ENCODE results near the gene PLCB1.

PLCB1 gene

DNA sequence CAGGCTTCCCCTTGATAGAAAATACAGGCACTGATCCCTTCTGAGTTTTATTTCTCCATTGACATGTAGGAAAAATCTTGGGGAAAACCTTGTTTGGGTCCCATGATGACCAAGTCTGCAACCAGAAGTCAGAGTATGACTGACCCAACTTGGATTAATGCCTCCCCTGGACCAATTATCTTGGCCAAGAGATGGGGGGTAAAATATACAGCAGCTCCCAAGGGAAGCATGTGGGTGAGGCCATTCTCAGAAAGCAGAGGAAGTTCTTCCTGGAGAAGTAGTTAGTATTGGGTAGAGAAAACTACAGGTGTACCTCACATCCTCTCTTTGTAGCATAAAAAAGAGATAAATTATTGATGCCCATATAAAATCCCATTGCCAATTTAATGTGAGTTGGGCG lies 651.7 kb downstream of the PLCB1 start:
- no peak for DNase-seq (ENCODE audit: low read depth, low spot score)

GRCh38 chr20:8786383-8786782 lies 654.3 kb downstream of the PLCB1 start:
- DNase-seq (ENCODE audit: low read depth, low spot score), result no peak

- no peak for DNase-seq (ENCODE audit: low read depth, low spot score)
Measured at GRCh38 chr20:8787090-8787489, 655.0 kb downstream of the PLCB1 start.

GRCh38 chr20:8788275-8788674 lies 656.2 kb downstream of the PLCB1 start:
- no peak for DNase-seq (ENCODE audit: low read depth, low spot score)

DNA sequence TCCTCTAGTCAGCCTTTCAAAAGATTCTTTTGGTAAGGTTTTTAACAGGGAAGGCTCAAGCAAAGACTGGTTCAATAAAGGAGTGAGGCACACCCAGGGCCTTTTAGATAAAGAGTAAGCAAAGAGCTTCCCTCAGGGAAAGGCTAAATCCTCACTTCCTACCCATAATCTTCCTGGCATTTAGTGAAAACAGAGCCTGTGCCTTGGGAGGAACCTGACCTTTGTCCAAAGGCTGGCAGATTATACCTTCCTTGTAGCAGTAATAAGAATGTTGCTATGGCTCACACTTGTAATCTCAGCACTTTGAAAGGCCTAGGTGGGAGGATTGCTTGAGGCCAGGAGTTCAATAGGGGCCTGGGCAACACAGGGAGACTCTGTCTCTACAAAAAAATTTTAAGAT lies 656.8 kb downstream of the PLCB1 start:
- no peak for DNase-seq (ENCODE audit: low read depth, low spot score)

- DNase-seq (ENCODE audit: low read depth, low spot score), result no peak
Measured at GRCh38 chr20:8790442-8791074, 658.5 kb downstream of the PLCB1 start.

- DNase-seq (ENCODE audit: low read depth, low spot score), result no peak
Measured at GRCh38 chr20:8795404-8795803, 663.3 kb downstream of the PLCB1 start.

DNA sequence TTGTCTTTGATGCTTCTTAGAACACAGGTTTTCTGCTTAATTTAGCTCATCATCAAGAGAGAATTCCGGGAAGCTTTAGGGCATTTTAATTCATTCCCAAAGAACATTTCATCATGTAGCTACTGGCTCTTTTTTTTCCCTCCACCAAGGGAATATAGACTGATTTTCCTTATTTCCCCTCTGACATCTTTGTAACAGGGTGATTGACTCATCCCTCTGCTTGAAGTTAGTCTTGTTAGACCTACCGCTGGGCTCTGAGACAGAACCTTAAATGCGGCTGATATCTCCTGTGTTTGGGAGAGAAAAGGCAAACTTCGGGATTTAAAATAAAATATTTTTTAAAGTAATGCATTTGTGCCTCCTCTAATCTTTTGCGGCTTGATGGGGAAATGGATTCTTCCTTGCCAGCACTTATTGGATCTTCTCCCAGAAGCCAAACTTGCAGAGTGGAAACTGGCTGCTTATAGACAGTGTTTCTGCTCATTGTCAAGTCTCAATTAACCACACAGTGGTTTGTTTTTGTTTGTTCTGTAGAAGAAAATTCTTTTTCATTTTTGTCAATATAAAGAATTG lies 664.1 kb downstream of the PLCB1 start:
- no peak for DNase-seq (ENCODE audit: low read depth, low spot score)

- no peak for DNase-seq (ENCODE audit: low read depth, low spot score)
Measured at GRCh38 chr20:8798505-8798904, 666.4 kb downstream of the PLCB1 start.

GRCh38 chr20:8800089-8800488 lies 668.0 kb downstream of the PLCB1 start:
- no peak for DNase-seq (ENCODE audit: low read depth, low spot score)

DNA sequence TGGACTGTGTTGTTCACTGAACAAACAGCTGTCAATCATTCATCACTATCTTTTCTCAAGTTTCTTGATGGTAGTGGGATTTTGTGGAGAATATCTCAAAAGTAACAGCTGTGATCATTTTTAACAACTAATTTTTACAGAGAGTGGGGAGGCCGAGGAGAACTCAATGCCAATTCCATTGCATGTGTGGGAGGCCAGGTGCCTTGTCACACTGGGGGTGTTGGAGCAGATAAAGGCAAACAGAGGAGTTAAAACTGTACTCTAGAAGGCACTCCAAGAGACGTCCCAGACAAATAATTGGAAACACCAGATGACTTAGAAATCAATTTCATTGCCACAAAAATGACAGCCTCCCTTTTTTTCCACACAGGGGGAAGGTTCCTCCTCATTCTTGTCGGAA lies 669.6 kb downstream of the PLCB1 start:
- DNase-seq (ENCODE audit: low read depth, low spot score), result no peak

DNA sequence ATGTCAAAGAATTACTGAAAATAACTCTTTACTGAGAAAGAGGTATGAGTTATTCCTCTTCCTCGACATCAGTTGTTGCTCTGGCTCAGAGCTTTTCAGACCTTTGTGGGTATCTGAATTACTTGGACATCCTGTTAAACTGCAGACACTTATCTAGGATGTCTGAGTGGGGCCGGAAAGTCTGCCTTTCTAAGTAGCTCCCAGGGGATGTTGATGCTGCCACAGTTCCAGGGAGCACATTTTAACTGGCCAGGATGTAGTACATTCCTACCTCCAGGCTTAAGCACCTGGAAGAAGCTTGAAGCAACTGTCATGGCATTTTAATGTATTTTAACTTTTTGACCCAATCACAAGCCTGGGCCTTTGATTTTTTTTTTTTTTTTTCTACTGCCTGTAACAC lies 671.0 kb downstream of the PLCB1 start:
- DNase-seq (ENCODE audit: low read depth, low spot score), result no peak

- DNase-seq (ENCODE audit: low read depth, low spot score), result no peak
Measured at GRCh38 chr20:8803941-8804340, 671.9 kb downstream of the PLCB1 start.

DNA sequence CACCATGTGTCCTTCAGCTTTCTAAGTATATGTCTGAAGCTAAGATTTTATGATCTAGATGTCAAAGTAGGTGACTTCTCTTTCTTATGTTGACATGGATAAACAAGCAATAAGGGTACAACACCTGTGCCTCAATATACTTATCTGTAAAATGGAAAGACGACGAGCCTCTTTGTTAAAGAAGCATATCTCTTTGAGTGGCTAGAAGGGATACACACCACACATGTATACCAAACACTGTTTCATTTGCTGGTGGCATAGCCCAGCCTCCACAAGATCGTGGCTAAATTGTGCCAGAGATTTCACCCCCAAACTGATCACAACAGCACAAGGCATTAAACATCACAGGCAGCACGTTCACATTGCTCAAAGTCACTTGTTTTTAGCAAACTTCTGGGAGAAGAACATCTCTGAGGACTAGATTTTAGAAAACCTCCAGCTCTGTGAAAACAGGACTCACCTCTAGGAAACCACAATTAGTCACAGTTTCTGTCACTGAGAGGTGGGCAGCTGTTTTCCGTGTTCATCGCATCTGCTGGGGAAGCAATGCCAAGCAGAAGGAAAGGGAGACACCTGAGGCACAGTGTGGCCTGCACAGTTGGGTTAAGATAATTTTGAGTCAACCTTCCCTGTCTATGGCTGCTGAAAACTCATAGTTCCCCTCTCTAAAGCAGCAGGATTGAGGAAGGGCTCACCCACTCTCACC lies 673.8 kb downstream of the PLCB1 start:
- no peak for DNase-seq (ENCODE audit: low read depth, low spot score)

GRCh38 chr20:8807480-8808201 lies 675.6 kb downstream of the PLCB1 start:
- DNase-seq (ENCODE audit: low read depth, low spot score), result no peak

DNA sequence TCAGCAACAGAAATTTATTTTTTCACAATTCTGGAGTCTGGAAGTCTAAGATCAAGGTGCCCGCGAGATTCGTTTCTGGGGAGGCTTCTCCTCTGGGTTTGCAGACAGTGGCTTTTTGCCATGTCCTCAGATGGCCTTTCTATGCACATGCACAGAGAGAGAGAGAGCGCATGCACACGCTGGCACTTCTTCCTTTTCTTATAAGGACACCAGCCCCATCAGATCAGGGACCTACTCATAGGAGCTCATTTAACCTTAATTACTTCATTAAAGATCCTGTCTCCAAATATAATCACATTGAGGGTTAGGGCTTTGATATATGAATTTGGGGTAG lies 676.1 kb downstream of the PLCB1 start:
- no peak for DNase-seq (ENCODE audit: low read depth, low spot score)

DNA sequence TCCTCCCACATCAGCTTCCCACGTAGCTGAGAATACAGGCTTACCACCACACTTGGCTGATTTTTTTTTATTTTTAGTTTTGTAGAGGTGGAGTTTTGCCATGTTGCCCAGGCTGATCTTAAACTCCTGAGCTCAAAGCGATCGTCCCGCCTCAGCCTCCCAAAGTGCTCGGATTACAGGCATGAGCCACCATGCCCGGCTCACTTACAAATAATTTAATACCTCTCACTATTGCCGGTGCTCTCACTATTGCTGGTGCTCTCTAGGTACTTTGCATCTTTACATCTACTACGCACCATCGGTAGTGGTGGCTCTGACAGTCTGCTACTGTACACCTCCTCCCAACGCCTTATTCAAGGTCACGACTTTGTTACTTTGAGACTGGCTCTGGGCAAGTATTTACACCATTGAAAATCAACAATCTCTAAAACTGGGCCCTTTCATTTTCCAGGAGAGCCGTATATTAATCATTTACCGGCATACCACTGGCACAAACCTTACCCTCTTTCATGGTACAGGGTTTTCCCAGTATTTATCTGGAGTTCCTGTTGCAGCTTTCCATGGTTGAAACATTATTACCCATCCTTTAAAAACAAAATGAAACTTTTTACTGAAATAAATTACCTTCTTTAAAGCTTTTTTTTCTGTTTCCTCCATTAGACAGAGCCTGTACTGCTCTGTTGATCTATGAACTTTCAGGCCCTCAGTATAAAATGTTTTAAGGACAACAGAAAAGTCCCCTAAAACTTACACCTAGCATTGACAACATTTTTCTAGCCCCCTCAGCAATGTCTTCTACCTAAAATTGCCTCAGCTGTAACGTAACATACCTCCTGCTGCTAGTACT lies 677.3 kb downstream of the PLCB1 start:
- DNase-seq (ENCODE audit: low read depth, low spot score), result no peak

GRCh38 chr20:8811801-8812594 lies 679.9 kb downstream of the PLCB1 start:
- DNase-seq (ENCODE audit: low read depth, low spot score), result no peak

DNA sequence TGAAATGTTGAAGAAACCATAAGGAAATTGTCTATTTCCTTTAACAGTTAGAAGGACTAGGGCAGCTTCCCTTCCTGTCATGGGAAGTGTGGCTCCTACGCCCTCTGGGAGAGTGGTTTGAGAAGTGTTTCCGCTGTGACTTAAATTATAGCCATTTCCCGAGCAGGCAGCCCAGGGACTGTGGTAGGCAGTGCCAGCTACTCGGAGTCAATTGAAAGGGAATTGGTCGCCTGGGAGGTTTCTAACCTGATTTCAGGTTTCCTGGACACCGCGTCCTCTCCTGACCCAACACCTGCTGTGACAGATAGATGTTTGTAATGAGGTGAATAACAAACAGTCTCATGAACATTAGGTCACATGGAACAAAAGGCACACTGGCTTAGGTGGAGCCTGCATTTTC lies 680.8 kb downstream of the PLCB1 start:
- DNase-seq (ENCODE audit: low read depth, low spot score), result no peak

GRCh38 chr20:8815208-8815607 lies 683.1 kb downstream of the PLCB1 start:
- DNase-seq (ENCODE audit: low read depth, low spot score), result no peak

DNA sequence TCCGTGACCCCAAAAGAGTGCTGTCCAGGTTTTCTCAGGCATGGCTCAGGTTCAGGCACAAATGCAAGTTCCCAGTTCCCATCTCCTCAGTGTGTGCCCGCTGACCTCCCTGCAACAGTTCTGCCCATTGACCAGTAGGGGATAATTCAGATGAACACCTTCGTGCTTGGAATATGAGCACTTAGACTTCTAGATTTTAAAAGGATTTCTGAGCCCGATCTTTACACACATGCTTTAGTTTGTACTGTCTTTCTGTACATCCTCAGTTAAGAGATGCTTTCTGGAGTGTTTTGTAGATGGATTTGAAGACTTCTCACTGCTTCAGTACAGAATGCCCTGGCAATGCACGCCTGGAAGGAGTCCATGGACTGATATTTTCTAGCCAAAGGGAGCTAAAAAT lies 697.2 kb downstream of the PLCB1 start:
- no peak for DNase-seq (ENCODE audit: low read depth, low spot score)

Data from brain pericyte (primary cell).